H4 (cell line): ENCODE data around the gene ZFP92. TPM values are rescaled to one million over a fixed set of nuclear protein-coding genes. Genes with fewer than 3 reads are reported as not detected.

Source experiments
- DNase-seq: peaks from one replicate; pipeline ENCODE4 v3.0.0-alpha.2; 2015; ENCODE audit warnings: low spot score
- total RNA-seq: library from RNA; depleted of rRNA; stranded (reverse); fragments of >200 nt; shearing (Covaris generic); gene quantifications from 2 replicates; pipeline ENCODE4 v1.2.3, GENCODE V29; 2014

ZFP92 gene
- total RNA-seq, 1 experiment from 2014 or later, result not detected

- peak; percentile 12 for DNase-seq
These were observed 27.3 kb downstream of the ZFP92 start for GRCh38 chrX:153438532-153438931.

- no peak for DNase-seq
These were observed 28.7 kb downstream of the ZFP92 start for GRCh38 chrX:153439977-153440376.

- no peak for DNase-seq
These were observed 29.4 kb downstream of the ZFP92 start for GRCh38 chrX:153440556-153441135.

- no peak for DNase-seq
These were observed 30.0 kb downstream of the ZFP92 start for GRCh38 chrX:153441296-153441695.

- DNase-seq, result no peak
These were observed 30.7 kb downstream of the ZFP92 start for GRCh38 chrX:153441981-153442380.

- DNase-seq, result no peak
These were observed 31.2 kb downstream of the ZFP92 start for GRCh38 chrX:153442463-153442862.

GRCh38 chrX:153443476-153444332, 32.4 kb downstream of the ZFP92 start:
- no peak for DNase-seq

GRCh38 chrX:153444333-153445011, 33.2 kb downstream of the ZFP92 start:
- no peak for DNase-seq

GRCh38 chrX:153445106-153445855, 34.0 kb downstream of the ZFP92 start:
- no peak for DNase-seq

GRCh38 chrX:153445856-153446635, 34.8 kb downstream of the ZFP92 start, which contains the start of gene TREX2:
TREX2 (minus strand) TSS chrX:153446056; CDS start chrX:153445430, 626 bp downstream.
- no peak for DNase-seq

- no peak for DNase-seq
These were observed 35.3 kb downstream of the ZFP92 start for GRCh38 chrX:153446636-153446936.

GRCh38 chrX:153446950-153447580, 35.8 kb downstream of the ZFP92 start:
- no peak for DNase-seq

GRCh38 chrX:153447581-153447960, 36.3 kb downstream of the ZFP92 start:
- no peak for DNase-seq

- no peak for DNase-seq
These were observed 37.5 kb downstream of the ZFP92 start for GRCh38 chrX:153448556-153449367.

- DNase-seq, result no peak
These were observed 38.3 kb downstream of the ZFP92 start for GRCh38 chrX:153449368-153450113.

GRCh38 chrX:153450114-153450948, 39.1 kb downstream of the ZFP92 start:
- DNase-seq, result no peak

GRCh38 chrX:153450949-153451277, 39.6 kb downstream of the ZFP92 start:
- no peak for DNase-seq

GRCh38 chrX:153454901-153455550, 43.8 kb downstream of the ZFP92 start:
- DNase-seq, result no peak
